Type B pancreatic cell (in vitro differentiated cells): Measurements from ENCODE around the gene TOM1L1. TPM values are rescaled to one million over a fixed set of nuclear protein-coding genes. Genes with fewer than 3 reads are reported as not detected.

Experiments
- DNase-seq: peaks from one replicate; pipeline ENCODE4 v3.0.0; 2021; ENCODE audit warnings: mixed read lengths; ENCODE audit not compliant: unreplicated experiment; ENCODE audit errors: extremely low spot score
- H3K27ac Mint-ChIP-seq: 2 replicates; pipeline ENCODE4 v1.8.0; 2021; ENCODE audit warnings: mild to moderate bottlenecking, mixed read lengths
- H3K27me3 Mint-ChIP-seq: 2 replicates; pipeline ENCODE4 v1.8.0; 2021; ENCODE audit warnings: mixed read lengths
- H3K36me3 Mint-ChIP-seq: 2 replicates; pipeline ENCODE4 v1.8.0; 2021; ENCODE audit warnings: mixed read lengths
- H3K4me1 Mint-ChIP-seq: one replicate; pipeline ENCODE4 v1.8.0; 2021; ENCODE audit warnings: mixed read lengths; ENCODE audit not compliant: unreplicated experiment
- H3K4me3 Mint-ChIP-seq: 2 replicates; pipeline ENCODE4 v1.8.0; 2021; ENCODE audit warnings: mild to moderate bottlenecking, mixed read lengths
- H3K9me3 Mint-ChIP-seq: 2 replicates; pipeline ENCODE4 v1.8.0; 2021; ENCODE audit warnings: mixed read lengths
- CTCF ChIP-seq: fragments of 200-600 bp; sonication (generic); conservative IDR thresholded peaks from 2 replicates; pipeline ENCODE4 v1.5.0; 2021; ENCODE audit warnings: antibody characterized with exemption, mild to moderate bottlenecking
- long read RNA-seq: library from polyadenylated mRNA; unstranded; transcript quantifications from one replicate; pipeline ENCODE4 v2.0.0, GENCODE V29; 2020
- total RNA-seq: library from RNA; stranded (reverse); gene quantifications from 2 replicates; pipeline ENCODE4 v1.2.1, GENCODE V29; 2021; ENCODE audit warnings: low replicate concordance

TOM1L1 gene, protein sequence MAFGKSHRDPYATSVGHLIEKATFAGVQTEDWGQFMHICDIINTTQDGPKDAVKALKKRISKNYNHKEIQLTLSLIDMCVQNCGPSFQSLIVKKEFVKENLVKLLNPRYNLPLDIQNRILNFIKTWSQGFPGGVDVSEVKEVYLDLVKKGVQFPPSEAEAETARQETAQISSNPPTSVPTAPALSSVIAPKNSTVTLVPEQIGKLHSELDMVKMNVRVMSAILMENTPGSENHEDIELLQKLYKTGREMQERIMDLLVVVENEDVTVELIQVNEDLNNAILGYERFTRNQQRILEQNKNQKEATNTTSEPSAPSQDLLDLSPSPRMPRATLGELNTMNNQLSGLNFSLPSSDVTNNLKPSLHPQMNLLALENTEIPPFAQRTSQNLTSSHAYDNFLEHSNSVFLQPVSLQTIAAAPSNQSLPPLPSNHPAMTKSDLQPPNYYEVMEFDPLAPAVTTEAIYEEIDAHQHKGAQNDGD
- total RNA-seq: 46.7 and 48.7 TPM in 2 replicates
- long read RNA-seq, transcript TOM1L1-220 (10 exons, 1,849 nt): minor isoform, 17 of 190 reads
- long read RNA-seq, transcript TOM1L1-221 (16 exons, 2,507 nt): major isoform, 91 of 190 reads
- long read RNA-seq, transcript TOM1L1-203 (14 exons, 1,522 nt): minor isoform, 6 of 190 reads
- long read RNA-seq, partial matches to known transcripts: 13 of 190 reads
- long read RNA-seq, other reads (novel, unspliced or antisense): 57 of 190 reads

DNA sequence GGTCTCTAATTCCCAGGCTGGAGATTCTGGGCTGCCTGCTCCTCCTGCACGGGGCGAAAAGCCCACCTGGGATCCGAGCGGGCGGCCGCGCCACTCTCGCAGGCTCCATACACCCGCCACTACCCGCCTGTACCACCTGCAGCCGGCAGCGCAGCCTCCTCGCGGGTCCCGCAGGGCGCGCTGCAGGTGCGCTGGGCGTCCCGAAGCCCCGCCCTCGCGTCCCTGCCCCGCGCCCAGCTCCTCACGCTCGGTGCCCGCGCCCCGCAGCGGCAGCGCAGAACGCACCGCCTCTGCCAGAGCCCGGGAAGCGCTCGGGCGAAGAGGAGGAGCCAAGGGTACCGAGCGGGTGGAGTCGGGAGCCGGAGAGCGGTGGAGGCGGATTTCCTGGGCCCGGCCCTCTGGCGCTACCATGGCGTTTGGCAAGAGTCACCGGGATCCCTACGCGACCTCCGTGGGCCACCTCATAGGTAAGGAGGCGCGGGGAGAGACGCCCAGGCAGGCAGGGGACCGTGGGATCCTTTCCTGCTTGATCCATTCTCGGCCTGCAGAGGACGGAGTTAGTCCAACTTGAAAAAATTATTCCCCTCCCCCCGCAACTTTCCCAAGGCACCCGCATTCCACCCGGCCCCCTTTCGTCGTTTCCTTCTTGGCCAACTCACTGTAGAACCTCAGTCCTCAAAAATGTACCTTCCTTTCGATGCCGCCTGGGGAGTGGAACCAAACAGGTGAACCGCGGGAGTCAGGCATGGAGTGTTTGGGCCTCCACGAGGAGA lies at the start of gene TOM1L1:
Gene TOM1L1 (plus strand): TSS at position 396 of the 773 bp plus-strand sequence. CDS start 14 bp downstream, at position 410.
- H3K9me3 Mint-ChIP-seq: no peaks in the 10 kb centered on the region
- peak; percentile 35 for TF ChIP-seq CTCF
- peak within 1 kb of the TSS; percentile 58 for H3K27ac Mint-ChIP-seq

DNA sequence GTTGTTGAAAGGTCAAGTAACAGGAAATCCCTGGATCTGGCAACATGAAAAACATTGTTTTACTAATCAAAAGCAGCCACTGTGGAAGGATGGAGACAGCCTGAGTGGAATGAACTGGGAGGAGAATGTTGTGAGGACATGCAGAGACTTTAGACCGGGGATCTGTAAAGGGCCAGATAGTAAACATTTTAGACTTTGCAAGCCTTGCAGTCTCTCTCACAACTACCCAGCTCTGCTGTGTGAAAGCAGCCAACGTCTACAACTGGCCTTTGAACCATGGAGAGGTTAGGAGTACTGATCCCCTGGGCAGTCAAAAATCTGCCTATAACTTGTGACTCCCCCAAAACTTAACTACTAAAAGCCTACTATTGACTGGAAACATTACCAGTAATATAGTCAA lies 41.5 kb upstream of the TOM1L1 start:
- peaks cover 4% of the 10 kb centered on the region for H3K4me1 Mint-ChIP-seq

More for the DNA sequence above, at the start of gene TOM1L1:
- Mint-ChIP-seq H3K4me1 (peaks cover 16% of the 10 kb centered on the region), H3K27me3 (peaks cover 15% of the 10 kb centered on the region), H3K36me3 (peaks cover 4% of the 10 kb centered on the region), H3K4me3 (peak within 1 kb of the TSS; percentile 96)
- DNase-seq: peak; percentile 83

DNA sequence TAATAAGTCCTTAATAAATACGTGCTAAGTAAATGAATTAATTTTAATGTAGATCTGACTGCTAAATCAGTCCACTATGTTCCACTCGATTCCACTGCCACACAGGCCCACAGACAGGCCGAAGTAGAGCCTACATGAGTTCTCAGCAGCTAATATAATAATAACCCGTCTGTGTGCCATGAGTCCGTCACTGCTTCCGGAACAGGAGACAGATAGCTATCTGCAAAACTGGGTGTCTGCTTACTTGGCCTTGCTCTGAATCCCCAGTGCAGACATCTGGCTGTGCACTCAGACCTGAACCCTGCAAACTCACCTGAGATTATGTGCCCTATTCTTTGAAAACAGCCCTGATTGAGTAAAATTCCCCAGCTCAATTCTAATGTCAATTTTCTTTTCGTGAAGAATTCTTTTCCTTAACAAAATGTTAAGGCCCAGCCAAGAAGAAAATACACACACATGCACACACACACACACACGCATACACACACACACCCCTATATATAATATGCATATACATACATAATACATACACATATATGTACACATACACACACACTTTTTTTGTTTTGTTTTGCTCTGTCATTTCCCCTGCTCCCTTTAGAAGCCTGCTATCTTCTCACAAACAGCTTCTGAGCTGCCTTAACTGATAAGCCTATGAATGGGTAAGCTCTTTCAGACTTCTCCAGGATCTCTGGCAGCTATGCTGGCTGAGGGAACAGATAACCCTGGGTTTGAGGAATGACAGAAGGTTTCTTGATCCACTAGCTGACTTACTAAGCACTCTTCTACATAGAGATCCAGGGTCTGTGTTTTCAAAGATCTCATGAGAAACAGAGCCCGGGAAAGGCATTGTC lies 39.8 kb upstream of the TOM1L1 start:
- peaks cover 3% of the 10 kb centered on the region for H3K27me3 Mint-ChIP-seq
- H3K27ac Mint-ChIP-seq: no peak overlapping the region
- H3K4me1 Mint-ChIP-seq: peaks cover 15% of the 10 kb centered on the region
- no peaks in the 10 kb centered on the region for H3K36me3 Mint-ChIP-seq
- no peak overlapping the region for H3K4me3 Mint-ChIP-seq
- DNase-seq: no peak
- TF ChIP-seq CTCF: no peak
- no peaks in the 10 kb centered on the region for H3K9me3 Mint-ChIP-seq

More for the DNA sequence above, 41.5 kb upstream of the TOM1L1 start:
- Mint-ChIP-seq H3K36me3 (no peaks in the 10 kb centered on the region), H3K9me3 (no peaks in the 10 kb centered on the region), H3K27ac (no peak overlapping the region), H3K27me3 (peaks cover 3% of the 10 kb centered on the region), H3K4me3 (no peak overlapping the region)
- no peak for TF ChIP-seq CTCF
- no peak for DNase-seq

DNA sequence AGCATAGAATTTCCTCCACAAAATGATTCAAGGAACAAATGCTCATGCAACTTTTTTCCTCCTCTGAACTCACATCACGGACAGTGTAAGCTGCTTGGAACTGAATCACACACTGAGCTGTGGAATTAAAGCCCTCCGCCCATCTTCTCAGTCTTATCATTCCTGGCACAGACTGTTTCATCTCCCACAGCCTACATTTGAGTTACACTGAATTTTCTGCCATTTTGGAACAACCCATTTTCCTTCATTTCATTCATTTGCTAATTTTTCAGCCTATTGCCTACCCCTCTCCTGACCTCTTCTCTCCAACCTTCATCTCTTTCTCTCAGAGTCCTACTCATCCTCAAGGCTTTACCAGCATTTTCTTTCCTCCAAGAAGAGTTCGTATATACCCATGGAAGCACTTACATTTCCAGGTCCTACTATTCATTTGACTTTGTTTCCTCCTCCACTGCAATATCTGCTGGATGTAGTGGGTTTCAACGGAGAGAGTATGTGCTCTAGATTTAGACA lies 39.1 kb upstream of the TOM1L1 start:
- Mint-ChIP-seq H3K27me3 (peaks cover 3% of the 10 kb centered on the region), H3K36me3 (no peaks in the 10 kb centered on the region), H3K4me1 (peaks cover 15% of the 10 kb centered on the region), H3K27ac (no peak overlapping the region), H3K9me3 (no peaks in the 10 kb centered on the region), H3K4me3 (no peak overlapping the region)
- TF ChIP-seq CTCF: no peak
- no peak for DNase-seq

- DNase-seq: no peak
- H3K36me3 Mint-ChIP-seq: no peaks in the 10 kb centered on the region
- no peak for TF ChIP-seq CTCF
- no peak overlapping the region for H3K4me3 Mint-ChIP-seq
- no peaks in the 10 kb centered on the region for H3K9me3 Mint-ChIP-seq
- H3K4me1 Mint-ChIP-seq: peaks cover 15% of the 10 kb centered on the region
- H3K27ac Mint-ChIP-seq: no peak overlapping the region
- peaks cover 3% of the 10 kb centered on the region for H3K27me3 Mint-ChIP-seq
Measured at GRCh38 chr17:54863176-54863575, 37.5 kb upstream of the TOM1L1 start.
